Stimulated activated CD4-positive, alpha-beta T cell treated with anti-CD3 and anti-CD28 coated beads, Interleukin-4, amount 100 ng/mL, for 4 hours (primary cell): ENCODE results near the gene GMNN.
"Not testable (repeated sequence)": the region's sequence is repeated elsewhere in the genome, so short reads cannot be mapped to it uniquely, and the experiment has no call there.

Experiments
- DNase-seq, 2 experiments: peaks; one replicate each; pipeline ENCODE4 v3.0.0-alpha.2; 2020

GMNN gene

DNA sequence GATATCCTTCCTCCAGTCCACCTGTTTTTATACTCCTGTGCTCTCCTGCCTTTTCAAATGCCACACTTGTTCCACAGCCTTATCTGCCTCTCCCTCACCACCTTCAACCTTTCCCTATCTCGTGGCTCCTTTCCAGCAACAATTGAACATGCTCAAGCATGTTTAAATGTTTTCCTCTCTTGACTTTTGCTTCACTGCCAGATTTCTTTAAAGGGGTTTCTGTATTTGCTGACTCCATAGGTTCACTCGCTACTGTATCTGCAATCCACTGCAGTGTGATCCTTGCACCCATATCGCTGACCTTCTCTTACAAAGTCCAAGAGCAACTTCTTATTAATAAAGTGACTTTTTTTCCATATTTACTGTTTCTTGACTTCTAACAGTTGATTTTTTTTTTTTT is 11.2 kb upstream of the GMNN start:
- no peak for DNase-seq

- DNase-seq = not testable (repeated sequence)
These were observed 9.6 kb upstream of the GMNN start for GRCh38 chr6:24764833-24765828.

DNA sequence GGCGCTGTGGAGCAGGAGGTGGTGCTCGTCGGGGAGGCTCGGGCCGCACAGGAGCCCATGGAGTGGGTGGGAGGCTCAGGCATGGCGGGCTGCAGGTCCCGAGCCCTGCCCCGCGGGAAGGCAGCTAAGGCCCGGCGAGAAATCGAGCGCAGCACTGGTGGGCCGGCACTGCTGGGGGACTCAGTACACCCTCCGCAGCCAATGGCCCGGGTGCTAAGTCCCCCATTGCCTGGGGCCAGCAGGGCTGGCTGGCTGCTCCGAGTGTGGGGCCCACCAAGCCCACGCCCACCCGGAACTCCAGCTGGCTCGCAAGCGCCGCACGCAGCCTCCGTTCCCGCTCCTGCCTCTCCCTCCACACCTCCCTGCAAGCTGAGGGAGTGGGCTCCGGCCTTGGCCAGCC is 8.8 kb upstream of the GMNN start:
- not testable (repeated sequence) for DNase-seq

DNA sequence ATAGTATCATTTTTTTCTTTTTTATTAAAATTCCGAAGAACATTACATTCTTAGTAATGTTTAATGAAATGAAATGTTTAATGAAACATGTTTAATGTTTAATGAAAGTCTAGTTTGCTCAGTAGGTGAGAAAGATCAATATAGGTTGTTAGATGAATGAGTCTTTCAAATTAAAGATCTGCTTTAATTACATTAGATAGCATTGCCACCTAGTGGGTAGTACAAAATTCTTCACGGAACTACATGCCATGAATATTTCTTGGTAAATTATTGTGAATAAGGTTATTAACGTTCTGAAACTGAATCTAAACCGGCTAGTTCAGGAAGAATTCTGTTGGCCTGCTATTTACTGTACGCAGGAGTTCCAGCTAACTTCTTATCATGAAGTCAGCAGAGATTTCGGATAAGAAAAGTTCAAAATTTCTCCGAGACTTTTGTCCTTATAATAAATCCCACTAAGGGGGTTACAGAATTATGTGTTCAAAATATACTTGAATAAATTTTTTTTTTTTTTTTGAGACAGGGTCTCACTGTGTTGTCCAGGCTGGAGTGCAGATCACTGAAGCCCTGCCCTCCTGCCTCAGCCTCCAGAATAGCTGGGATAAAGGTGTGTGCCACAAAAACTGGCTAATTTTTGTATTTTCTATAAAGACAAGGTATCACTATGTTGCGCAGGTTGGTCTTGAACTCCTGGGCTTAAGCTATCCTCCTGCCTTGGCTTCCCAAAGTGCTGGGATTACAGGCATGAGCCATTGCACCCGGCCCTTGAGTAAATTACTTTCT is 7.9 kb upstream of the GMNN start:
- no peak for DNase-seq

DNA sequence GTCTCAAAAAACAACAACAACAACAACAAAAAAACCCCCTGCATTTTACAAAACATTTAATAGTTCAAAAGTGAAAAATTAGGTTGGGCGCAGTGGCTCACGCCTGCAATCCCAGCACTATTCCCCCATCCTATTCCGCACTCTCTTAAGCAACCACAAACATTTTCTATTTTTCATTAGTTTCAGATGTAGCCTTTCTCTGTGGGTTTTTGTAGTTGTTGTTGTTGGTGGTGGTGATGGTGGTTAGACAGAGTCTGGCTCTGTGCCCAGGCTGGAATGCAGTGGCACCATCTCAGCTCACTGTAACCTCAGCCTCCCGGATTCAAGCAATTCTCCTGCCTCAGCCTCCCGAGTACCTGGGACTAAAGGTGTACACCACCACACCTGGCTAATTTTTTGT is 6.4 kb upstream of the GMNN start:
- DNase-seq = no peak

- peak; percentile 9 to 31 for DNase-seq
These were observed 852 bp downstream of the GMNN start for GRCh38 chr6:24775520-24776058.

- no peak for DNase-seq
These were observed 2.5 kb downstream of the GMNN start for GRCh38 chr6:24777227-24777626.

DNA sequence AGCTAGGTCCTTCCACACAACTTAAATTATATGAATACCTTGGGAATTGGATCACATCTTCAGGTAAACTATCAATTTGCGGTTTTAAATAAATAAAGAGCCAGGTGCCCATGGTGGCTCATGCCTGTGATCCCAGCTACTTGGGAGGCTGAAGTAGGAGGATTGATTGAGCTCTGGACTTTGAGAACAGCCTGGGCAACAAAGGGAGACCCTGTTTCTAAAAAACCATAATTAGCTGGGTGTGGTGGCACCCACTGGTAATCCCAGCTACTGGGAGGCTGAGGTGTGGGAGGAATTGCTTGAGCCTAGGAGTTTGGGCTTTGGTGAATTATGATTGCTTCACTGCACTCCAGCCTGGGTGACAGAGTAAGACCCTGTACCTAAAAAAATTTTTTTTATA is 3.4 kb downstream of the GMNN start:
- DNase-seq = no peak

DNA sequence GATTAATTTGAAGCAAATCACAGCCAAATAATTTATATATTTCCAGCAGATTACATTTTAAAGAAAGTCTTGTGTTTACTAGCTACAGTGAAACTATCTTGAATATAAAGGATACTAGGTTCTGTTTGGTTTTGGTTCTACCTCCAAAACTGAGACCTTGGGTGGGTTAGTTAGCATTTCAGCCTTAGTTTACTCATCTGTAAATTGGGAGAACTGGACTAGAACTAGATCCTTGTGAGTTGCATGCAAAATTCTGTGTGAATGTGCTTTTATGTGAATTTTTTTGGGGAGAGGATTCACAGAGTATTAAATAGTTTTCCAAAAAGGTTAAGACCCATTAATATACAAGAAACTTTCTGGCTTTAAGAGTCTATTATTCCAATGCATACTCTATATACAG is 4.1 kb downstream of the GMNN start:
- DNase-seq = no peak

- no peak for DNase-seq
These were observed 4.8 kb downstream of the GMNN start for GRCh38 chr6:24779416-24780016.

DNA sequence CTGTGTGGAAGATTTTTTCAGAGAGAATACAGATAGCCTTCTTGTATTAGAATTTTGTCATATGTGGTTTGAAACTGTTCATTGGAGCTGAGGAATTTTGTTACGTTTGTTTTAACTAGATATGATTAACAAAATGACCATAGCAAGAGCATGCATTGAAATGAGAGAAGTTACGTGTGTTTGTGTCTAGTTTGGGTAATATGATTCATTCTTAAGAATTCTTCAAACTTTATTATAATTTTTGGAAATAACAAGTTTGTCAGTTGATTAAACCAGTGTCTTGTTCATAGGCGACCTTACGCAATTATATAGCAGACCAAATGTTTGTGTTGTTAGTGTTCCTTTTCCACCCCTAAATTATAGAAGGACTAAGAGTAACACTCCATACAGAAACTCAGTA is 5.5 kb downstream of the GMNN start:
- DNase-seq = no peak

GRCh38 chr6:24788031-24788665 is 13.4 kb downstream of the GMNN start:
- peak in 1 of 2 experiments; percentile 12 for DNase-seq

- no peak for DNase-seq
These were observed 20.4 kb downstream of the GMNN start for GRCh38 chr6:24795106-24795505.

- no peak for DNase-seq
These were observed 22.0 kb downstream of the GMNN start for GRCh38 chr6:24796616-24797290.

DNA sequence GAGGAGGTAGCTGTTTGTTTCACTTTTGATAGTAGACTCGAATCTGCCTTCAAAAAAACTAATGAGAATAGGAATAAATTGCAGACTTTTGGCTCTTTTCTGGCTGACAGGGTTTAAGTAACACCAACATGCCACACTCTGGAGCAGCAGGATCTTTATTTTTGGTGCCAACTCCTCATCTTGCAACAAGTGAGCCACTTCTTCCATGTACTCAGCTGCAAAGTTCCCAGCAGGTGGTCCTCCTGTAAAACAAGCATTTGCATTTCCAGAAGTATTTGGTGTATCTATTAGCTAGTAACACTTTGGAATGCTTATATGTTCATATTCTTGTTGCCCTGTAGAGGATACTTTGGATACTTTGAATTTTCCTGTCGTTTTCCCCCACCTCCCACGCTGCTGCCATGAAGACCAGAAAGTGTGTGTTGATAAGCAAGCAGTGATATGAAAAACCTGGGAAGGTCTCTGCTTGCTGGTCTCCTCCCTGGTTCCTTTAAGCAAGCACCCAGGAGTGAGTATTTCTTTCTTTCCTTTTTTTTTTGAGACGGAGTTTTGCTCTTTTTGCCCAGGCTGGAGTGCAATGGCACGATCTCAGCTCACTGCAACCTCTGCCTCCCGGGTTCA is 23.0 kb downstream of the GMNN start:
- no peak for DNase-seq

GRCh38 chr6:24798740-24799540 is 24.2 kb downstream of the GMNN start, which contains the start of gene ARMH2:
TSS of gene ARMH2 (minus strand) at chr6:24798917. CDS start at chr6:24798857, 60 bp downstream.
- DNase-seq = no peak

DNA sequence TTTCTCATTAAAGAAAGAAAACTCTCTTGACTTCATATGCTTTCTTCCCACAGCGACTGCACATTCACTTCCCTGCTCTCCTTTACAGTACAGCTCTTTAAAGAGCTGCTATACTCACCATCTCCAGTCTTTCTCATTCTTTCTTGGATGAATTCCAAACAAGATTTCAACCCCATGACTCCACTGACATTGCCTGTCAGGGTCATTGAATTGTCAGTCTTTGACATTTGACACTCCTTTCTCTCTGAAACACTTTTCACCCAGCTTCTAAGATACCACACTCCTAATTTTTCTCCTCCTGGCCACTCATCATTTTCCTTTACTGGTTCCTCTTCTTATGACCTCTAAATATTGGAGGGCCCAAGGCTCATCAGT is 24.8 kb downstream of the GMNN start:
- DNase-seq = no peak

DNA sequence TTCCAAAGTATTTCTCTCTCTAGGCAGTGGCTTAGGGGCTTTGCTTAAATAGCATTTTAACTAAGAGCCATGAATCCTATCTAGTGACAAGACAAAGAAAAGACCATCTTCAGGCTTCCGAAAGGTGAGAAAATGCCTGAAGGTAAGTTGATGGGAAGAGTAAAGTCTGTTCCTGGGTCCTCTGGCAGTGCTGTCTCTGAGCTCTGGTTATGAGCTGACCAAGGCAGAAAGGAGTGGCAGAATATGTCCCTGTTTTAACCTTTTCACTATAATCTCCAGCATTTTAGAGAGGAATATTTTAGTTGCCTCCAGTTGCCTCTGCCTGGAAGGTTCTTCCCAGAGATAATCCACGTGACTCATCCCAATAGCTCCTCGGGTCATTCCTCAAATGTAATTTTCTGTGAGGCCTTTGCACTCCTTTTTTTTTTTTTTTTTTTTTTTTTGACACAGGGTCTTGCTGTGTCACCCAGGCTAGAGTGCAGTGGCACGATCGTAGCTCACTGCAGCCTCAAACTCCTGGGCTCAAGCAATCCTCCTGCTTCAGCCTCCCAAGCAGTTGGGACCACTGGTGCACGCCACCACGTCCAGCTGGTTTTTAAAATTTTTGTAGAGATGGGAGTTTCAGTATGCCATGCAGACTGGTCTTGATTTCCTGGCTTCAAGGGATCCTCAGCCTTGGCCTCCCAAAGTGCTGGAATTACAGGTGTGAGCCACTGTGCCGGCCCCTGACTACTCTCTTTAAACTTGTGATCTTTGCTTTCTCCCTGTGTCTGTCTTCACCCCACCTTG is 27.7 kb downstream of the GMNN start:
- DNase-seq = no peak

DNA sequence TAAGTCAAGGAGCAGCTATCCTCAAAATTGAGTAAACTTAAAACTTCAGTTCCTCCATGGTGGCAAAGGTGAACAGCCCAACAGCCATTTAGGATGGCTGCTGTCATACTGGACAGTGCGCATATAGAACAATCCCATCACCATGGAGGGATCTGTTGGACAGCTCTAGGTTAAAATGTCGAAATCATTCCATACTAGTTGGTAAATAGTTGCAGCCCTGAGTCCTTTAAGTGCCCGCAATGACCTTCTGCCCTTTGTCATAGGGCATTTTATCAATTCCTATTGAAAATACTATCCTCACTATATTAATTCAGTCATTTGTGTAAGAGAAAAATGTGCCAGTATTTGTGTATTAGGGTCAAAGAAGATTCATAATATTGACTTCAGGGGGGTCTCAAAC is 32.8 kb downstream of the GMNN start:
- no peak for DNase-seq

- DNase-seq = no peak
These were observed 35.0 kb downstream of the GMNN start for GRCh38 chr6:24809728-24810127.
